ENCODE results near the gene MOV10L1.

- TF ChIP-seq CTCF (IDR thresholded peaks at IDR 0.05 in 8 of 11, conservative IDR thresholded peaks at IDR 0.05 in 3 of 11) (no peak), POLR2A (IDR thresholded peaks at IDR 0.05) (no peak)
These were observed 21.7 kb upstream of the MOV10L1 start for GRCh38 chr22:50068096-50068495.

Data from spleen (tissue), 7 donors.